Esophagus muscularis mucosa (tissue), 4 donors: ENCODE measurements around the gene IGSF21.

Experiments used
- CTCF ChIP-seq, 3 experiments: fragments of 200-600 bp in 2 of 3; fragments of 450-650 bp in 1 of 3; sonication (generic) in 2 of 3; IDR thresholded peaks; one replicate each; pipeline ENCODE4 v1.5.1; 2017 to 2019; ENCODE audit warnings: antibody characterized with exemption in 3 of 3, mild to moderate bottlenecking in 2 of 3, moderate library complexity in 1 of 3
- EP300 ChIP-seq: sonication (generic); formaldehyde crosslinking; IDR thresholded peaks from one replicate; pipeline ENCODE4 v1.6.1; 2017; ENCODE audit warnings: antibody characterized with exemption
- POLR2A ChIP-seq: fragments of 450-650 bp; IDR thresholded peaks from one replicate; pipeline ENCODE4 v1.6.1; 2017; ENCODE audit warnings: antibody characterized with exemption, moderate library complexity, mild to moderate bottlenecking, low read depth
- POLR2AphosphoS5 ChIP-seq, 2 donors: sonication (generic); formaldehyde crosslinking; IDR thresholded peaks; one replicate each; pipeline ENCODE4 v1.6.1; 2017; ENCODE audit warnings: antibody characterized with exemption in 2 of 2

GRCh38 chr1:18090636-18091035, 17.0 kb upstream of the IGSF21 start:
- TF ChIP-seq POLR2AphosphoS5 (IDR thresholded peaks at IDR 0.05) = no peak
- TF ChIP-seq CTCF (IDR thresholded peaks at IDR 0.05) = no peak
- TF ChIP-seq EP300 = no peak
- TF ChIP-seq POLR2A = no peak
